Muscle of leg (tissue), 11 donors: ENCODE results near the gene SFSWAP. TPM values are rescaled to one million over a fixed set of nuclear protein-coding genes. Genes with fewer than 3 reads are reported as not detected.
"Not testable (repeated sequence)": the region's sequence is repeated elsewhere in the genome, so short reads cannot be mapped to it uniquely, and the experiment has no call there.

Source experiments
- DNase-seq: peaks from one replicate; pipeline ENCODE4 v3.0.0; 2013
- H3K27ac ChIP-seq: one replicate; pipeline ENCODE4 v1.5.1; 2013; ENCODE audit warnings: mild to moderate bottlenecking, low read length, control low read depth
- H3K27me3 ChIP-seq: one replicate; pipeline ENCODE4 v1.6.1; 2013; ENCODE audit warnings: low read length; ENCODE audit not compliant: control insufficient read depth, insufficient read depth
- H3K36me3 ChIP-seq: one replicate; pipeline ENCODE4 v1.6.1; 2013; ENCODE audit warnings: low read length; ENCODE audit not compliant: control insufficient read depth, insufficient read depth
- H3K4me1 ChIP-seq: one replicate; pipeline ENCODE4 v1.6.1; 2013; ENCODE audit warnings: low read length; ENCODE audit not compliant: control insufficient read depth, insufficient read depth
- H3K4me3 ChIP-seq: one replicate; pipeline ENCODE4 v1.5.1; 2013; ENCODE audit warnings: low read length, control low read depth
- H3K9me3 ChIP-seq: replicated peaks from 2 replicates; pipeline ENCODE4 v1.6.1; 2013; ENCODE audit warnings: low read depth, low read length; ENCODE audit not compliant: control insufficient read depth
- whole genome bisulfite sequencing: methylation state at CpG from one replicate; pipeline ENCODE4 v1.1.5; 2013; ENCODE audit warnings: missing lambda C conversion rate; ENCODE audit not compliant: insufficient coverage; 5-methylcytosine and 5-hydroxymethylcytosine counted together
- polyA plus RNA-seq, 8 donors: library from polyadenylated mRNA; unstranded; fragments of 120-200 nt; gene quantifications; one replicate each; pipeline versions ENCODE4 v1.2.1 to v1.2.3, GENCODE V29; 2013; ENCODE audit warnings: inconsistent platforms in 1 of 8, low replicate concordance in 1 of 8; ENCODE audit not compliant: insufficient read length in 8 of 8, insufficient read depth in 1 of 8
- total RNA-seq: library from RNA; stranded (reverse); fragments of 120-200 nt; gene quantifications from one replicate; pipeline ENCODE4 v1.2.4, GENCODE V29; 2013

The SFSWAP gene
- total and polyA plus RNA-seq, 9 donors, result 24.6 to 33.6 (median 29.9) TPM

DNA sequence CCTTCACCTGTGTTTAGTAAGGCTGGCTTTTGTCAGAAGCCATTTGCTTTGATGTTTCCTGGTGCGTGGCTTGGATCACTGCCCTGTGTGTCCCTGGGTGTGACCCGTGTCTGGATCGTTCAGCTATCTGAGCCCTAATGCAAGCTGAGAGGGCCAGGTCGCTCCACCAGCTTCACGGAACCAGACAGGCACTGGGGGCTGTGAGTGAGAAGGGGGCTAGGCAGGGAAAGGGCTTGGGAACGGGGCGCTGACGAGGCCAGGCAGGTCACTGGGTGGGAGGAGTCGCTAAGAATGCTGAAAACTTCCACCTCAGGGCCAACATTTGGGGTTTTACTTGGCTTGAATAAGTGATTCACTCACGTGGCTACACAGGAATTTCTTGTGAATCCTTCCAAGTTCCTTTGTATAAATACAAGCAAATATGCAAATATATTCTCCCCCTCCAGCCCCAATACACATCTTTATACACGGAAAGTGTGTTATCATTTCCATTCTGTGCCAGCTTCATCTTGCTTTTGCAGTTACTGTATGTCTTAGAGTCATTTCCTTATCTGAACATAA lies 93.2 kb downstream of the SFSWAP start:
- no peaks in the 10 kb centered on the region for H3K27me3 ChIP-seq
- DNase-seq, result peak; percentile 29
- peaks cover 30% of the 10 kb centered on the region for H3K36me3 ChIP-seq
- no peak overlapping the region for H3K4me3 ChIP-seq
- H3K4me1 ChIP-seq, result no peaks in the 10 kb centered on the region
- no peak overlapping the region for H3K27ac ChIP-seq
- WGBS, result 27% methylated on average over 10 of the region's 11 CpGs
- H3K9me3 ChIP-seq, result no peaks in the 10 kb centered on the region

DNA sequence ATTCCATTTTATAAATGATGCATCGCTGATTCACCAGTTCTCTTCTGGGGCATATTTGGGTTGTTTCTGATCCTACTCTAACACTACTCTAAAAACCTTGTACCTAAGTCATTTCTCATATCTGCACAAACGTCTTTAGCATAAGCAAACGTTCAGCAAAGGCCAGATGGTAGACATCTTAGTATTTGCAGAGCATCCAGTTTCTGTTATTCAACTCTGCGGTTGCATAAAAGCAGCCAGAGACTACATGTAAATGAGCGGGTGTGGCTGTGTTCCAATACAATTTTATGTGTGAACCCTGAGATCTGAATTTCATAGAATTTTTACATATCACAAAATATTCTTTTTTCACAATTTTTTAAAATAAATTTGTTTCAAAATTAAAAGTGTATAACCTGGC lies 94.5 kb downstream of the SFSWAP start:
- H3K4me3 ChIP-seq, result no peak overlapping the region
- no peak overlapping the region for H3K27ac ChIP-seq
- no peaks in the 10 kb centered on the region for H3K27me3 ChIP-seq
- H3K9me3 ChIP-seq, result no peaks in the 10 kb centered on the region
- no peak for DNase-seq
- peaks cover 16% of the 10 kb centered on the region for H3K36me3 ChIP-seq
- no peaks in the 10 kb centered on the region for H3K4me1 ChIP-seq
- WGBS, result 54% methylated on average over 2 of the region's 5 CpGs

DNA sequence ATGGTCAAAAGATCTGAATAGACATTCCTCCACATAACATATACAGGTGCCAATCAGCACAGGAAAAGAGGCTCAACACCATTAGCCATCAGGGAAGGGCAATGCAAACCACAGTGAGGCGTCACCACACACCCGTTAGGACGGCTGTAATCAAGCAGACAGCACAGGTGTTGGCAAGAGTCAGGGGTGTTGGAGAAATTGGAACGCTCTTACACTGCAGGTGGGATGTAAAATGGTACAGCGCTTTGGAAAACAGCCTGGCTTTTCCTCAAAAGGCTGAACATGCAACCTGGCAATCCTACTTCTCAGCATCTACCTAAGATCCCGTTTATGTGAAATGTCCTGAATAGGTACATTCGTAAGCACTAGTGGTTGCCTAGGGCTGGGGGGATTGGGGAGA lies 95.8 kb downstream of the SFSWAP start:
- H3K27me3 ChIP-seq, result no peaks in the 10 kb centered on the region
- H3K9me3 ChIP-seq, result no peaks in the 10 kb centered on the region
- WGBS, result 79% methylated on average over 4 of the region's 7 CpGs
- no peaks in the 10 kb centered on the region for H3K4me1 ChIP-seq
- no peak overlapping the region for H3K27ac ChIP-seq
- DNase-seq, result no peak
- H3K4me3 ChIP-seq, result no peak overlapping the region
- peaks cover 13% of the 10 kb centered on the region for H3K36me3 ChIP-seq

DNA sequence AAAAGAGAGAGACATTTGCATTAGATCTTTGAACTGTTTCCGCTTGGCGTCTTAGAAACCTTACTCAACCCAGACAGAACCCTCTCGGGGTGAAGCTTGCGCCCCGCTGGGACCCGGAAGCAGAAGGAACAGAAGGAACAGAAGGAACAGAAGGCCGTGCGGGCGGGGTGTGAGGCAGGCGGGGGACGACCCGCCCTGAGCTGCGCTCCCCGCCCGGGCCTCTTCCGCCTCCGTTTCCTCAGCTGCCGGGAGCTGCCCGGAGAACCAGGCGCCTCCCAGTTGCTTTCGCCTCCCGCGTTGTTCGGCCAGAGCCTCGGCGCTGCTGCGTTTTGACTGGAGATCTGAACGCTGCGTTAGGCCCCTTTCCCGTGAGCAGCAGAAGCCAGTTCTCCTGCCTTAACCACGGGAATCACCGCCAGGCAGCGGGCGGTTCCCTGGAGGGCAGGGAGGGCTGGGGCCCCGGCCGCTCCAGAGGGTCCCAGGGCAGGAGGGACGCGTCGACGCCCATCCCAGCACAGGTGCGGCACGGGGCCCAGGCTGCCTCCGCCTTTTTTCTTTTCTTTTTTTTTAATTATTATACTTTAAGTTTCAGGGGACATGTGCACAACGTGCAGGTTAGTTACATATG lies 98.0 kb downstream of the SFSWAP start:
- WGBS, result 60% methylated on average over 36 of the region's 44 CpGs
- Histone ChIP-seq H3K4me1 (no peaks in the 10 kb centered on the region), H3K9me3 (peaks cover 3% of the 10 kb centered on the region), H3K36me3 (no peaks in the 10 kb centered on the region), H3K4me3 (no peak overlapping the region), H3K27ac (no peak overlapping the region), H3K27me3 (no peaks in the 10 kb centered on the region)
- DNase-seq, result no peak

DNA sequence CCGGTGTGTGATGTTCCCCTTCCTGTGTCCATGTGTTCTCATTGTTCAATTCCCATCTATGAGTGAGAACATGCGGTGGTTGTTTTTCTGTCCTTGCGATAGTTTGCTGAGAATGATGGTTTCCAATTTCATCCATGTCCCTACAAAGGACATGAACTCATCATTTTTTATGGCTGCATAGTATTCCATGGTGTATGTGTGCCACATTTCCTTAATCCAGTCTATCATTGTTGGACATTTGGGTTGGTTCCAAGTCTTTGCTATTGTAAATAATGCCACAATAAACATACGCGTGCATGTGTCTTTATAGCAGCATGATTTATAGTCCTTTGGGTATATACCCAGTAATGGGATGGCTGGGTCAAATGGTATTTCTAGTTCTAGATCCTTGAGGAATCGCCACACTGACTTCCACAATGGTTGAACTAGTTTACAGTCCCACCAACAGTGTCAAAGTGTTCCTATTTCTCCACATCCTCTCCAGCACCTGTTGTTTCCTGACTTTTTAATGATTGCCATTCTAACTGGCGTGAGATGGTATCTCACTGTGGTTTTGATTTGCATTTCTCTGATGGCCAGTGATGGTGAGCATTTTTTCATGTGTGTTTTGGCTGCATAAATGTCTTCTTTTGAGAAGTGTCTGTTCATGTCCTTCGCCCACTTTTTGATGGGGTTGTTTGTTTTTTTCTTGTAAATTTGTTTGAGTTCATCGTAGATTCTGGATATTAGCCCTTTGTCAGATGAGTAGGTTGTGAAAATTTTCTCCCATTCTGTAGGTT lies 98.8 kb downstream of the SFSWAP start:
- H3K4me3 ChIP-seq, H3K4me1 ChIP-seq, H3K27ac ChIP-seq, H3K9me3 ChIP-seq, H3K36me3 ChIP-seq, DNase-seq, H3K27me3 ChIP-seq: not testable (repeated sequence)
- no CpG with 5 or more reads among the region's 9 CpGs for WGBS

DNA sequence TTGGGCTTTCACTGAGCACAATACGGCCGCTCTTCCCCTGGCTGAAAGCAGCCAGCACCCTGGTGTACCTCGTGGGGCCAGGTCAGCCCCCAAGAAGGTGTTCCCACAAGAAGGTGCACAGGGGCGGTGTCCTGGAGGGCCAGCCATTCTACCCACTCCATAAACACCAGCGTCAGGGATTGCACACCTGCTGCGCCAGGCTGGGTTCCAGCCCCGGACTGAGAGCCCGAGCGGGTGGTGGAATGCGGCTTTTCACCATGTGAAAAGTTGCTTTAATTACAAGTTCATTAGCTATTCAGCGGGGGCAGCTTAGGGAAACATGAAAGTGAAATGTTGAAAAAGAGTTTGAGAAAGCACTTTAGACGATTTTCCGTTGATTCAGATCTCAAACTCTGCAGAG lies 99.8 kb downstream of the SFSWAP start:
- peaks cover 3% of the 10 kb centered on the region for H3K9me3 ChIP-seq
- H3K4me3 ChIP-seq, result no peak overlapping the region
- no peaks in the 10 kb centered on the region for H3K4me1 ChIP-seq
- no peaks in the 10 kb centered on the region for H3K36me3 ChIP-seq
- 73% methylated on average over 10 of the region's 13 CpGs for WGBS
- H3K27ac ChIP-seq, result no peak overlapping the region
- H3K27me3 ChIP-seq, result no peaks in the 10 kb centered on the region
- DNase-seq, result no peak

DNA sequence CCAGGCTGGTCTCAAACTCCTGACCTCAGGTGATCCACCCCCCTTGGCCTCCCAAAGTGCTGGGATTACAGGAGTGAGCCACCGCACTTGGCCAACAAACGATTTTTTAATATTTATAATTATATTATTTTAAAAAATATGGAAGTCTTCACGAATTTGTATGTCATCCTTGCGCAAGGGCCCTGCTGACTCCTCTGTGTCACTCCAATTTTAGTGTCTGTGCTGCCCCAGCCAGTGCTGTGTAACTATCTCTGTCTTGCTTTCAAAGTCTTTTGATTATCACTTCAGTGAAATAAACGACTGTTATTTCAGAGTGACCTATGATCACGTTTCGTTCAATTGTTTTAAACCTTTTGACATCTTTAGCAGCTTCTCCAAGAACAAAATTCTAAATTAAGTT lies 104.2 kb downstream of the SFSWAP start:
- WGBS, result 92% methylated on average over 4 of the region's 7 CpGs
- Histone ChIP-seq H3K36me3 (no peaks in the 10 kb centered on the region), H3K4me1 (no peaks in the 10 kb centered on the region), H3K27me3 (no peaks in the 10 kb centered on the region), H3K4me3 (no peak overlapping the region), H3K9me3 (peaks cover 3% of the 10 kb centered on the region), H3K27ac (no peak overlapping the region)
- DNase-seq, result no peak

DNA sequence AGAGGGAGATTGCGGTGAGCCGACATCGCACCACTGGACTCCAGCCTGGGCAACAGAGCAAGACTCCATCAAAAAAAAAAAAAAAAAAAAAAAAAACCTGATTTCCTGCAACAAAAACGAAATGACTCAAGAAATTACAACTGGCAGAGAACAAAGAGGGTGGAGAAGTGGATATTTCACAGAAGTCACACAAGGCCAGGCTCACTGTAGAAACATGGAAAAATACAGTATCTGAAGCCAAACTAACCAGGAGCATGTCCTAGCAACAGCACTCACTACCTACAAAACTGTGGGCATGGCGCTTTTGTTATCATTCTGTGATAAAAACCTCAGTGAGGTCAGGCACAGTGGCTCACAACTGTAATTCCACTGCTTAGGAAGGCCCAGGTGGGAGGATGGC lies 105.6 kb downstream of the SFSWAP start:
- Histone ChIP-seq H3K27ac (no peak overlapping the region), H3K36me3 (no peaks in the 10 kb centered on the region), H3K27me3 (no peaks in the 10 kb centered on the region), H3K4me3 (no peak overlapping the region), H3K9me3 (peaks cover 3% of the 10 kb centered on the region), H3K4me1 (no peaks in the 10 kb centered on the region)
- WGBS, result 100% methylated on average over 1 of the region's 5 CpGs
- no peak for DNase-seq

DNA sequence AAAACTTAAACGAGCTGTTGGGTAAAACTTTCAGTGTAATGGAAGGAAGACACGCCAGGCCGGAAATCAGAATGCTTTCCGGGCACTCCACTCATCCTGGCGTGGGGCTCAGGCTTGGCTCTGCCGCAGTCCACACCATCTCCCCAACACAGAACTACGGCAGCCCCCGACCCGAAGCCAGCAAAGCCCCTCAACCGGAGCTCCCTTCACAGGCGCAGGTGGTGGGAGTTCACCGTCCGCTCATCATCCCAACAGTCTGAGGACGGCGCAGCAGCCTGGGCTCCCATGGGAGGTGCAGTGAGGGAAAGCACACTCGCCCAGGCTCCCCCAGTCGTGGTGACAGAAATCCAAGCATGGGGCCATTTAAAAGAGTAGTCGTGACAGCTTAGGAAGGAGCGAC lies 106.4 kb downstream of the SFSWAP start:
- 73% methylated on average over 13 of the region's 19 CpGs for WGBS
- Histone ChIP-seq H3K27ac (no peak overlapping the region), H3K4me3 (no peak overlapping the region), H3K36me3 (no peaks in the 10 kb centered on the region), H3K4me1 (no peaks in the 10 kb centered on the region), H3K27me3 (no peaks in the 10 kb centered on the region), H3K9me3 (peaks cover 3% of the 10 kb centered on the region)
- DNase-seq, result no peak

DNA sequence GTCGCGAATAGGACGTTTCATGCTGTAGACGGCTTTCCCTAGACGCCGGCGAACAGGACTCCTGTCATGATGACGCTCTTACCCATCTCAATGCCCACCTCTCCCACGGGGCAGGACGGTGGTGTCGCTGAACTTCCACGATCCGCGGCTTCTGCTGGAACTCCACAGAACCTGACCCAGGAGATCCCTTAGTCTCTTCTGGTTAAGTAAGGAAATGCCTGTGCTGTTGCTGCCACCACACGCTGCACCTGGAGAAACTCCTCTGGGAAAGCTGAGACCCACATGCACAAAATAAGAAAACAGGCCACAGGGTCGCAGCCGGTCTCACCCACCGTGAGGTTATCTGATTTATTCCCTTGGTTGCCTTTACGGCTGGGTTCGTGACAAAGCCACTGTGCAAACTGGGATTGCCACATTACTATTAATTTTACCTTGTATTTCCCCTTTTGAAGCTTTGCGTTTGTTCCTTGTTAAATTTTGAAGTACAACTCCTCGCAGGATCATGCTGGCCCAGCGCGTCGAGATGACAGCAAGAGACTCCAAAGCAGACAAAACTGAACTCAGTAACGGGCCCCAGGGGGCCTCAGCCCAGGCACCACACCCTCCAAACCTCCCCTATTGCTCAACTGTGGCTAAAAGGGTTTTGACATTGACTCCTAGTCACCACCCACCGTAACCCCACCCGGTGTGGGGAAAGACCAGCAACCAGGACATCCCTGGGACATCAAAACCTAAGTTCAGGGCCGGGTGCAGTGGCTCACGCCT lies 108.1 kb downstream of the SFSWAP start:
- no peaks in the 10 kb centered on the region for H3K4me1 ChIP-seq
- 74% methylated on average over 23 of the region's 30 CpGs for WGBS

More for the DNA sequence above, 108.1 kb downstream of the SFSWAP start:
- Histone ChIP-seq H3K27me3 (no peaks in the 10 kb centered on the region), H3K36me3 (no peaks in the 10 kb centered on the region), H3K27ac (no peak overlapping the region), H3K9me3 (no peaks in the 10 kb centered on the region), H3K4me3 (no peak overlapping the region)
- no peak for DNase-seq
